ENCODE measurements around the gene MUS81.

GRCh38 chr11:65833297-65834030, 26.8 kb upstream of the MUS81 start, which contains the start of gene SNX32:
- TF ChIP-seq CTCF (conservative IDR thresholded peaks at IDR 0.05; ENCODE audit: low read length) = no peak
- TF ChIP-seq EZH2phosphoT487 (IDR thresholded peaks at IDR 0.05; ENCODE audit: borderline replicate concordance, low read depth, low read length) = no peak
